ENCODE data around the gene MKNK1.
A peak's percentile ranks its signal among the peaks of the same experiment; 100 is the strongest.

The MKNK1 gene

GRCh38 chr1:46537651-46538050, 66.4 kb downstream of the MKNK1 start:
- H3K27me3 ChIP-seq (ENCODE audit: insufficient read depth, low read length, poor library complexity, severe bottlenecking), result no peaks in the 10 kb centered on the region

GRCh38 chr1:46536527-46536926, 67.5 kb downstream of the MKNK1 start:
- Histone ChIP-seq H3K9me3 (ENCODE audit: insufficient read depth, low read depth, low read length) (no peaks in the 10 kb centered on the region), H3K27me3 (ENCODE audit: insufficient read depth, low read length, poor library complexity, severe bottlenecking) (no peaks in the 10 kb centered on the region), H3K9ac (ENCODE audit: low read depth, low read length, poor library complexity, severe bottlenecking) (no peak overlapping the region), H3K36me3 (ENCODE audit: insufficient read depth, low read length) (no peaks in the 10 kb centered on the region), H3K4me3 (ENCODE audit: low read length, poor library complexity, severe bottlenecking) (no peak overlapping the region), H3K4me2 (ENCODE audit: low read depth, low read length, poor library complexity, severe bottlenecking) (no peak overlapping the region), H3F3A (ENCODE audit: low read depth) (no peaks in the 10 kb centered on the region), H3K79me2 (ENCODE audit: insufficient read depth, low read length) (no peaks in the 10 kb centered on the region), H3K9me2 (replicated peaks; ENCODE audit: low read depth, low read length) (no peaks in the 10 kb centered on the region), H4K20me1 (ENCODE audit: insufficient read depth, low read length, poor library complexity, severe bottlenecking) (no peaks in the 10 kb centered on the region), H2AFZ (ENCODE audit: low read length) (no peak overlapping the region), H3K4me1 (ENCODE audit: insufficient read depth, low read length, poor library complexity, severe bottlenecking) (no peaks in the 10 kb centered on the region)
- TF ChIP-seq CTCF (conservative IDR thresholded peaks at IDR 0.05; ENCODE audit: low read length), result no peak
- no peak for TF ChIP-seq EZH2phosphoT487 (IDR thresholded peaks at IDR 0.05; ENCODE audit: borderline replicate concordance)

More at GRCh38 chr1:46537651-46538050, 66.4 kb downstream of the MKNK1 start:
- Histone ChIP-seq H3K4me1 (ENCODE audit: insufficient read depth, low read length, poor library complexity, severe bottlenecking) (no peaks in the 10 kb centered on the region), H3K36me3 (ENCODE audit: insufficient read depth, low read length) (no peaks in the 10 kb centered on the region), H2AFZ (ENCODE audit: low read length) (no peak overlapping the region), H3F3A (ENCODE audit: low read depth) (no peaks in the 10 kb centered on the region), H3K9me3 (ENCODE audit: insufficient read depth, low read depth, low read length) (no peaks in the 10 kb centered on the region), H3K79me2 (ENCODE audit: insufficient read depth, low read length) (no peaks in the 10 kb centered on the region), H3K9me2 (replicated peaks; ENCODE audit: low read depth, low read length) (no peaks in the 10 kb centered on the region), H4K20me1 (ENCODE audit: insufficient read depth, low read length, poor library complexity, severe bottlenecking) (no peaks in the 10 kb centered on the region), H3K4me3 (ENCODE audit: low read length, poor library complexity, severe bottlenecking) (no peak overlapping the region), H3K4me2 (ENCODE audit: low read depth, low read length, poor library complexity, severe bottlenecking) (no peak overlapping the region), H3K9ac (ENCODE audit: low read depth, low read length, poor library complexity, severe bottlenecking) (no peak overlapping the region)
- no peak for TF ChIP-seq EZH2phosphoT487 (IDR thresholded peaks at IDR 0.05; ENCODE audit: borderline replicate concordance)
- no peak for TF ChIP-seq CTCF (conservative IDR thresholded peaks at IDR 0.05; ENCODE audit: low read length)

GRCh38 chr1:46535063-46535462, 69.0 kb downstream of the MKNK1 start:
- Histone ChIP-seq H3K9me3 (ENCODE audit: insufficient read depth, low read depth, low read length) (no peaks in the 10 kb centered on the region), H3F3A (ENCODE audit: low read depth) (no peaks in the 10 kb centered on the region), H3K79me2 (ENCODE audit: insufficient read depth, low read length) (no peaks in the 10 kb centered on the region), H3K36me3 (ENCODE audit: insufficient read depth, low read length) (no peaks in the 10 kb centered on the region), H3K9ac (ENCODE audit: low read depth, low read length, poor library complexity, severe bottlenecking) (no peak overlapping the region), H3K9me2 (replicated peaks; ENCODE audit: low read depth, low read length) (no peaks in the 10 kb centered on the region), H4K20me1 (ENCODE audit: insufficient read depth, low read length, poor library complexity, severe bottlenecking) (no peaks in the 10 kb centered on the region), H3K4me1 (ENCODE audit: insufficient read depth, low read length, poor library complexity, severe bottlenecking) (no peaks in the 10 kb centered on the region), H3K27me3 (ENCODE audit: insufficient read depth, low read length, poor library complexity, severe bottlenecking) (no peaks in the 10 kb centered on the region), H2AFZ (ENCODE audit: low read length) (peak overlapping the region; percentile 27; the same call in 1 of the 2 replicates), H3K4me3 (ENCODE audit: low read length, poor library complexity, severe bottlenecking) (no peak overlapping the region), H3K4me2 (ENCODE audit: low read depth, low read length, poor library complexity, severe bottlenecking) (no peak overlapping the region)
- TF ChIP-seq EZH2phosphoT487 (IDR thresholded peaks at IDR 0.05; ENCODE audit: borderline replicate concordance) (no peak), CTCF (conservative IDR thresholded peaks at IDR 0.05; ENCODE audit: low read length) (peak; percentile 79)
